Putamen (tissue), 1 donor: ENCODE results near the gene NAA40.
"Not testable (repeated sequence)": the region's sequence is repeated elsewhere in the genome, so short reads cannot be mapped to it uniquely, and the experiment has no call there.

Source experiments
- DNase-seq: peaks from one replicate; pipeline ENCODE4 v3.0.0-alpha.2; 2016; ENCODE audit warnings: low spot score

The NAA40 gene

DNA sequence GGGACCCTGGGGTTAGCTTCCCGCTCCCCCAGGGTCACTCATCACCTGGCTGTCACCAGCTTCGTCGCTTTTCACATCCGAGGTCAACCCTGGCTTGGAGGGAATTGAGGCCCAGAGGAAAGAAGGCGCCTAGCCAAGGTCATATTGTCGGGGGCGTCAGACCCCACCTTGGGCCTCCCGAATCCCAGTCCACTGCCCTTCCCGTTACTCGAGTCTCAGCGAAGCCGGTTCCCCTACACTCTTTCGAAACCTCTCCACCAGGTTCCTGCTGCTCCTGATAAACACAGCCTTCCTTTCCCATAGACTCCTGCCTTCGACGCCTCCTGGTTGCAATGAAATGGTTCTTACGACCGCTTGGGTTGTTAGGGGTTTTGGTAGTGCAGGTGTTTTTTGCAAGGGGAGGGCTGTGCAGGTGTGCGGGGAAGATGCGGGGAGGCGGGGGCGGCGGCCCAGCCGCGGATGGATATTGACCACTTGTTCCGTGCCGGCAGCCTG lies 642 bp downstream of the NAA40 start:
- no peak for DNase-seq

DNA sequence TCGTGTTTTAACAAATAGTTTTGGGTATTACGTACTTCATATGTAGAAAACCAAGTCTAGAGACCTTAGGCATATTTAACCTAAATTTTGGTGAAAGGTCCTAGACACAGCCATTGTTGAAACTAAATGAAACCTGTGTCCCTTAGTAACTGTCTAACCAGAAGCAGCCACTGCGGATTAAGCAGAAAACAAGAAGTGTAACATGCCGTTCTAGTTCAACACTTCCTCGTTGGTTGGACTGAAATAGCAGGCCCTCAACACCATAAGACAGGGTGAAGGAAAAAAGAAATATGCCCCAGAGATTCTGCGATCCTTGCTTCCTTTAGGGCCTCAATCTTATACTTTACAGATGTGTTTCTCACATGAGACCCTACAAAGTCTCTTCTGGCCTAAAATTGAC lies 2.0 kb downstream of the NAA40 start:
- no peak for DNase-seq

DNA sequence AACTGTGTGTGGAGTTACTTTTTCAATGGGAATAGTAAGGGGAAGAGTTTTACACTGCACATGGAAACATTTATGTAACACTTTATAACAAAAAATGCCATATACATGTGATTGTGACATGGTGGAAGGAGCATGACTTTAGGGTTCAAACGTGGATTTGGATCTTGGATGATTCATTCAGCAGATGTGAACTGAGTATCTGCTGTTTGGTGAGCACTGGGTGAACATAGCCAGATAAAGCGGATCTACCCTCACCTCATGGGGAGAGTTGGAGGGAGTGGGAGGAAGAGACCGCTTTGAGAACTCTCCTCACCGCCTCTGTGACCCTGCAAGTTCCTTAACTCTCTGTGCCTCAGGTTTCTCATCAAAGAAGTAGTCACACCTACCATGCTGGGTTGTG lies 3.1 kb downstream of the NAA40 start:
- no peak for DNase-seq

DNA sequence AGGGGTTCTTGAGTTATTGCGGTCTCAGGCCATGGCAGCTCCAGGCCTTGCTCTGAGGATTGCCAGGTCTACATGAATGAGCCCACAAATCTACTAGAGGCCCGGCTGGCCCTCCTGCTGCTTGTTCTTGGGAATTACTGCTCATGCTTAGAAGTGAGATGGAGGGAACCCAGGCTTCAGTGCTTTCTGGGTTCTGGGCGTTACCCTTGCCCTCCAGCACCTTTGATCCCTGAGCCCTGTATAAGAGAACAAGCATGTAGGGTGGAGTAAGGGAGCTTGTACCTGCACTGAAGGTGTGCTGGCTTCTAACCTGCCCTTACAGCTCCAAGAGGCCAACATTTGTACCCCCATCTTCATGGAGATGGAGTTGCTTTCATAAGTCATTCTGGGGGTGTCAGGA lies 4.0 kb downstream of the NAA40 start:
- DNase-seq, result no peak

DNA sequence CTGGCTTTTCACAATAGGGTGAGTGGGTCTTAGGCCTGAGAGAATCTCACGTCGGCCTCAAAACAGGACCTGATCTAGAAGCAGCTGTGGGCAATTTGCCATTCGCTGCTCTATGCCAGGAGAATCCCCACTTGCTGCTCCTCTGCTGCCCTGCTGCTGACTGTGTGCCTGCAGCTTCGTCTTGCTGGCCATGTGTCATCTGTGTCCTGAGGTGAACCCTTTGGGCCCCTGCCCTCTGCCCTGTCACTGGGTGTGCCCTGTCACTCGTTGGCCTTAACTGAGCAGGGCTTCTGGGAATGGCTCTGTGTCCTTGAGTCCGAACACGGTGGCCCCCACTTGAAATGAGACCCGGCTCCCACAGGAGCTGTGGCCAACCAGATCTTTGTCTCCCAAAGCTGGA lies 6.2 kb downstream of the NAA40 start:
- DNase-seq, result no peak

DNA sequence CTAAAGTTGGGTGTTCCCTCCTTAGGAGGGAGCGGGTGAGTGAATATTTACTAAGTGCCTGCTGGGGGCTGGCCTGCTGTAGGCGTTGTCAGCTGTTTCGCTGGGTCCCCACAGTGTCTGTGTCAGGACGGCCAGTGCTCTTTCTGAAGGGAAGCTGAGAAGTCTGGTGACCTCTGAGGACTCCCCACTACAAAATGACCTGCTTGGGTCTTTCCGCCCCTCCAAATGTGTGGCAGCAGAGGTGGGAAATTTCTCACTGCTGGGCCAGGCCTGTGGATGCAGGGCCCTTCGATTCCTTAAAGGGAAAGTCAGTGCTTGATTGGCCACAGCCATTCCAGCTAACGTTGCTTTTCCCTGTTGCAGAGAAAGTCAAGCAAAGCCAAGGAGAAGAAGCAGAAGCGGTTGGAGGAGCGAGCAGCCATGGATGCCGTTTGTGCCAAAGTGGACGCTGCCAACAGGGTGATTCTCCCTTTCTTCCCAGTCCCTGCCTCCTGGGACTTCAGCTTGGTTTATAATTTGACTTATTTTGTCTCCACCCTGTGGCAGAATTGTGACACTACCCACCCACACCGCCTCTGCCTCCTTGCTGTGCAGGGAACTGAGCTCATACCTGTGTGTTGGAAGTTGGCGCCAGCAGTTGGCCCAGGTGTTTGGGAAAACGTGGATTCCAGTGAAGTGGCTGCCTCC lies 6.8 kb downstream of the NAA40 start:
- DNase-seq, result peak; percentile 80

DNA sequence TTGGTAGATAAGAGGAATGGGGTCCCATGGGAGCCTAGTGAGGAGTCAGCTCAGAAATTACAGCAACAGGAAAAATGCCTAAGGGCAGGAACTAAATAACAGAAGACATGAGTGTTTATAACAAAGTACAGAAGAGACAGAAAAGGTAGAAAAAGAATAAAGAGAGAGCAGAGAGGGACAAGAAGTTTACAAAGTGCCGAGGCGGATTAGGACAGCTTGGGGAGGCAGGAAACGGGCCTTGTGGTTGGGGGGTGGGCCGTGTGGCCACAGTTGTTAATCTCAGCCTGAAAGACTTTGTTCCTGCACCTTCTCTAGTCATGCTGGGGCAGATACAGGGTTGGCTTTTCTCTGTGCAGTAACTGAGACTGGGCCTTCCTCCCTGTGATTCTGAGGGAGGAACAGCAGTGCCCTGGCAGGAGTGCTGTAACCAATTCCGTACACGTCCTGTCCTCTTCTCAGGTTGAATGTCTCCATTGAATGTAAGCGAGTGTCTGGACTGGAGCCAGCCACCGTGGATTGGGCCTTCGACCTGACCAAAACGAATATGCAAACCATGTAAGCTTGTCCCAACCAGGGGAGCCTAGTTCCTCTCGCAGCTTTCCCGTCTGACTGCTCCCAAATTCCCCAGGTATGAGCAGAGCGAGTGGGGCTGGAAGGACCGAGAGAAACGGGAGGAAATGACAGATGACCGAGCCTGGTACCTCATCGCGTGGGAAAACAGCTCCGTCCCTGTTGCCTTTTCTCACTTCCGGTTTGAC lies 13.2 kb downstream of the NAA40 start:
- DNase-seq, result no peak

DNA sequence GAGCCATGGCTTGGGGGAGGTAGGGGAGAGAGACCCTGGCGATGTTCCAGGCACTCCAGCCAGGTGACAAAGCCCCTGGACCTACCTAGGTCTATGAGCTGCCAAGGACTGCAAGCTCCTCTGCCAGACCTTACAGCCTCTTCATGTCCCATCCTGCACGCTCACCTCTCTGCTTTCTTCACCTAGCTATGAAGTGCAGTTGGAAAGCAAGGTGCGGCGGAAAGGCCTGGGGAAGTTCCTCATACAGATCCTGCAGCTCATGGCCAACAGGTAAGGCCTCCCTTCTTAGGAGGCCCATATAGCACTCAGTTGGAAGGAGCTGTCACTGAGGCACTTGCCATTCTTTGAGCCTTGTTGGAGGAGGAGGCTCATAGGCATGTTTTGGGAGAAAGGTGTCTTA lies 13.8 kb downstream of the NAA40 start:
- DNase-seq, result no peak

DNA sequence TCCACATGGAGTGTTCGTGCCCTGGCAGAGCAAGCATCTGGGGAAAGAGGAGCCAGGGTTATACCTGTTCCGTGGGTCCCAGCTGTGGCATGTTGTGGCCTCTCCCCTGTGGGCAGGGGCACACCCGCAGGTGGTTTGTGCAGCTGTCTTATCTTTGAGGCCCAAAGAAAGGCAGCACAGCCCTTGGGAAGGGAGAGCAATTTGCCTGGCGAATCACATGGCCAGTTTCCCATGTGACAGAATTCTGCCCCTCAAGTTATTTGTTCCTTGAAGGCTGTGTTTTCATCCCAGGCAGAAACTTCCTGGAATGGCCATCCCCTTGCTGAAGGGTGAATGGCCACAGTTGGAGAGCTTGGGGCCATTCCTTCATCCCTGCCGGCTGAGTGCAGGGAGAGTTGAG lies 19.2 kb downstream of the NAA40 start:
- no peak for DNase-seq

DNA sequence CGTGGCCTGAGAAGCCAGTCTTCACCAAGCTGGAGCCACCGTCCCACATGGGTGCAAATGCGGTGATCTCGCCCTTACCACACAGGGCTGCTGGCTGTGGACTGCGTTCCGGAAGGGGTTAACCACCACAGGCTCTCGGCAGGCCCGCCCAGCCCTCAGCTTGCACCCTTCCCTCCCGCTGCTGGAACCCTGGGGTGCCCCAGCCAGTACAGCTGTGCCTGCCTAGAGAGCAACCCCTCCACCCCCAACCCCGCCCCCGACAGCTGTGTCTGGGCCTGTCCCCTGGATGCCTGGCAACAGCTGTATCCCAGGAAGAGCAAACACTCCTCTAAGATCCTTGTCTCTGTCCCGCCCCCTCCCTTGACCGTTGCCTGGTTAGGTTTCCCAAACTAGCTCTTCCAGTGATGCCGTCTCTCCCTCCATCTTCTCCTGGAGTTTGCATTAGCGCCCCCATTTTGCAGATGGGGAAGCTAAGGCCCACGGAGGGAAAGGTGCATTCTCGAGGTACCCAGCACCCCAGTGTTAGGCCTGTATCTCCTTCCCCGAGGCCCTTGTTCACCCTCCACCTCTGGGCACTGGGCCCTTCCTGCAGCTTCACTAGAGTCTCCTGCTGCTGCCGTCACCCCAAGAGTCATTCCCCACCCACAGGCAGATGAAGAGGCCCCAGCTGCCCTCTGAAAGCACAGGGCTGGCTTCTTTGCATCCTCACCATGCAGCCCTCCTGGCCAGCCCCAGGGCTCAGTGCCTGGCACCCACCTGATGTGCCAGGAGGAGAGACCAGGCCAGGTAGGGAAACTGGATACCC lies 23.0 kb downstream of the NAA40 start:
- DNase-seq, result no peak

DNA sequence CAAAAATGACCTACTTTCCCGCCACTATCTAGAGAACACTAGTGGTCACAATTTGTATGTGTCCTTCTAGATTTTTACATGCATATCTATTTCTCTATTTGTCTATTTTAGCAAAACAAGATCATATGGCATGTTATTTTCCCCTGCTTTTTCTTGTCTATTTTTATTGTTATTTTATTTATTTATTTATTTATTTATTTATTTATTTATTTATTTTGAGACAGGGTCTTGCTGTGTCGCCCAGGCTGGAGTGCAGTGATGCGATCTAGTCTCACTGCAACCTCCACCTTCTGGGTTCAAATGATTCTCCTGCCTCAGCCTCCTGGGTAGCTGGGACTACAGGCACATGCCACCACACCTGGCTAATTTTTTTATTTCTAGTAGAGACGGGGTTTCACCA lies 25.1 kb downstream of the NAA40 start:
- not testable (repeated sequence) for DNase-seq

DNA sequence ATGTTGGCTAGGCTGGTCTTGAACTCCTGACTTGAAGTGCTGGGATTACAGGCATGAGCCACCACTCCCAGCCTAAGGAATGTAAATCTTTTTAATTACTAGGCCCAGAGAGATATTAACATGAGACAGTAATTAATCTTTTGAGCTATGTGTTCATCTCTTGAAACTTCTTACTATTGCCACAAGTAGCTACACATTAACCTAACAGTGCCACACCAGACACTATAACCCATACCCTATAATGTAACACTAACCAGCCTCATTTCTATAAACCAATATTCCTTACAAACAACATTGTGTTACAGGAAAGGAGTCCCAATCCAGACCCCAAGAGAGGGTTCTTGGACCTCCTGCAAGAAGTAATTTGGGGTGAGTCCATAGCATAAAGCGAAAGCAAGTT lies 27.6 kb downstream of the NAA40 start:
- DNase-seq, result no peak

DNA sequence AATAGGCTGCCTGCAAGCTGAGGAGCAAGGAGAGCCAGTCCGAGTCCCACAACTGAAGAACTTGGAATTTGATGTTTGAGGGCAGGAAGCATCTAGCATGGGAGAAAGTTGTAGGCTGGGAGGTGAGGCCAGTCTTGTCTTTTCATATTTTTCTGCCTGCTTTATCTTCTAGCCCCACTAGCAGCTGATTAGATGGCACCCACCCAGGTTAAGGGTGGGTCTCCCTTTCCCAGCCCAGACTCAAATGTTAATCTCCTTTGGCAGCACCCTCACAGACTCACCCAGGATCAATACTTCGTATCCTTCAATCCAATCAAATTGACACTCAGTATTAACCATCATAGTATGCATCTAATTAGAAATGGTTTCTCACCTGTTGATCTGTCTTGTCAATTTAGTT lies 30.7 kb downstream of the NAA40 start:
- no peak for DNase-seq

DNA sequence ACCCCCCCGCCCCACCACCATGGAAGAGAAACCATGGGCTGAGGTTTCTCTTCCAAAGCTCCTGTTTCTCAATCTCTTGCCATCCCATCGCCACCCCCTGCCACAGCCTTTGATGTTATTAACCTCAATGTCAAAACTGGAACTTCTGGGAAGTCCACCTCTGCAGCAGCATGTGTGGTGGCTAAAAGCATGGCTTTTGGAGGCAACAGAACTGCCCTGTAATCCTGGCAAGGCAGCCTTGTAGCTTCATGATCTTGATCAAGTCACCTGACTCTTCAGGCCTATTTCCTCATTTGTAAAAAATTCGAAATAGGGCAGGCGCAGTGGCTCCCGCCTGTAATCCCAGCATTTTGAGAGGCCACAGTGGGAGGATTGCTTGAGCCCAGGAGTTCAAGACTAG lies 32.1 kb downstream of the NAA40 start:
- no peak for DNase-seq

DNA sequence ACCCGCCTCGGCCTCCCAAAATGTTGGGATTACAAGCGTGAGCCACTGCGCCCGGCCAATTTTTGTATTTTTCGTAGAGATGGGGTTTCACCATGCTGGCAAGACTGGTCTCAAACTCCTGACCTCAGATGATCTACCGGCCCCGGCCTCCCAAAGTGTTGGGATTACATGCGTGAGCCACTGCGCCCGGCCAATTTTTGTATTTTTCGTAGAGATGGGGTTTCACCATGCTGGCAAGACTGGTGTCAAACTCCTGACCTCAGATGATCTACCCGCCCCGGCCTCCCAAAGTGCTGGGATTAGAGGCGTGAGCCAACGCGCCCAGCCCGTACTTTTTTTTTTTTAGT lies 35.1 kb downstream of the NAA40 start:
- not testable (repeated sequence) for DNase-seq

DNA sequence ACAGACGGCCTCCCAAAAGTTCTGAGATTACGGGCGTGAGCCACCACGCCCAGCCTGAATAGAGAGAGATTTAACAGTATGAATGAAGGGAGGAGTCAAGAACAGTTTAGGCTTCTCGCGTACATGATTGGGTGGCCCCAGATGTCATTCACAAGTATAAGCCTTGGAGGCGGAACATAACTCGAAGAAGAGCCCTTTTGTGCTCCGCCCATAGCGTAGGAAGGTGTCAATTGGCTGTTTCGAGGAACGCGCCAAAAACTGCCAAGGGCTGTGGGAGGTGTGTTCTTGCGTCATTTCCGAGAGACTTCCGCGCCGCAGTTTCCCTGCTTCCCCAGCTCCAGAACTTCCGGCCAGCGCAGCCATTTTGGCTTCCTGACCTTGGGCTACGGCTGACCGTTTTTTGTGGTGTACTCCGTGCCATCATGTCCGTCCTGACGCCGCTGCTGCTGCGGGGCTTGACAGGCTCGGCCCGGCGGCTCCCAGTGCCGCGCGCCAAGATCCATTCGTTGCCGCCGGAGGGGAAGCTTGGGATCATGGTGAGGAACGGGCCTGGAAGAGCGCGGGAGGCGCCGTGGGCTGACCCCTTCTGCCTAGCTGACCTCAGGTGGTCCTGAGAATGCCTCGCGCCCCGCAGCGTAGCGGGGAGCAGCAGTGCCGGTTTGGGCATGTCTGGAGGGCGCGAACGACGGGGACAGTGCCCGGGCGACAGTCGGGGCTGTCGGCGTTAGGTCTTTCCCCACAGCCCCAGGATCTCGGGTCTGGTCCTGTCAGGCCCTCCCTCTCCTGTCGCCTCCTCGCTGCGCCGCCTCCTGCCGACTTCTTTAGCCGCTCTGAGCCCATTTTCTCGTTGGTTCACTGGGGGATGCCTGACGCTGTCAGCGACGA lies 35.7 kb downstream of the NAA40 start, which contains the start of gene COX8A:
TSS of gene COX8A (plus strand) at position 362 of the 885 bp plus-strand sequence. CDS start at position 423, 61 bp downstream.
- DNase-seq, result peak; percentile 100

DNA sequence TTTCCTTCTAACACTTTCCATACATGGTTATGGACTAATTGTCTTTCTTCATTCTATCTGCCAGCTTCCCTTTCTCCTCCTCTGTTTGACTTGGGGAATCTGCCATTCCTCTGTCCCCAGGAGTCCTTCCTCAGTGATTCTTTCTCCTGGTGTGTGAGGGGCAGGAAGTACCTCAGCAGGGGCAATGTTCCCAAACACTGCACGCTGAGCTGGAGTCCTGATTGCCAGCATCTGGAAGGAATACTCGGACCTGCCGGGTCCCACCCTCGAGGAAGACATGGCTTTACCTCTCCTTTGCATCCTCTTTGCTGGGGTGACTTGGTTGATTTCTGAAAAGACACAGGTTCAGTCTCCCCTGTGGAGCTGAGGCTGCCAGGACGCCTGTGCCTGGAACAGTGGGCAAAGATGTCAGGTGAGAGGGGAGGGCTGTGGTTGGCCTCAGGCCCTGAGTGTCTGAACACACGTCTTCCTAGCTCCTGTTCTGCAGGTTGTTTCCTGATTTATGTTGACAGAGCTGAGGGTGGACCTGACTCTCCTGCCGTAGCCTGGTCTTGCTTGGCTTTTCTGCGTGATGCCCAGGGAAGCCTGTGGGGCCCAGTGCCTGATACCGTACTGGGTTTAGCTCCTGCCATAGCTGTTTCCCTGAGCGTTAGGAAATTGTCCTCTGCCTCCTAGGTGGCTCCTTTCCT lies 39.9 kb downstream of the NAA40 start:
- DNase-seq, result no peak

DNA sequence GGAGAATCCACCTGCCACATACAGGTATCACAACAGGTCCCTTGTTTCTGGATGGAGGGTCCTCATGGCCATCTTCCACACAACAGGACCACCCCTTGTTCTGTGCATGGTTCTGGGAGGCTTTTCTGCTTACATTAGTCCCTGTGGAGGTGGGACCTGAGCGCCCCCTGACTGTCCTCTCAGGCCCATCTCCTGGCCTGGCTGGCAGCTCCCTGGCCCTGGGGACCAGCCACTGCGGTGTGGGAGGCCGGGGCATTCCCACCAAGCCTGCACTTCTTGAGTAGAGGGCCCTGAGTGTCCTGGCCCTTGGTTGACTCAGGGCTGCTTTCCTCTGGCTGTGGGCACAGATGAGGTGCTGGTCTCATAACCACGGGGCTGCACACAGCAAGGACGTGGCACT lies 40.6 kb downstream of the NAA40 start:
- DNase-seq, result no peak

DNA sequence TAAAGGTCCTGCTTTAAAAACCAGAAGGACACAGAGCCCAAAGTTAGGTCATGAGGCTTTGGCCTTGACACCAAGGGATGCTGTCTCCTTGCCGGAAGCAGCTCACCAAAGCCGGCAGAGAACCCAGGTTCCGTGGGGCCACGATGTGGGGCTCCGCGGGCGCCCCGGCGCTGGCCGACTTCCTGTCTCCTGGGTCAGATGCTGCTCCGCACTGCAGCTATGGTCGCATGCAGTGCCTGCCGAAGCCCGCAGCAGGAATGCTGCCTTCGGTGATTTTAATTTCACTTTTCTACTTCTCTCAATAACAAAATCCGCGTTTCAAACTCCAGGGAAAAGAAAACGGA lies 47.0 kb downstream of the NAA40 start:
- DNase-seq, result no peak

DNA sequence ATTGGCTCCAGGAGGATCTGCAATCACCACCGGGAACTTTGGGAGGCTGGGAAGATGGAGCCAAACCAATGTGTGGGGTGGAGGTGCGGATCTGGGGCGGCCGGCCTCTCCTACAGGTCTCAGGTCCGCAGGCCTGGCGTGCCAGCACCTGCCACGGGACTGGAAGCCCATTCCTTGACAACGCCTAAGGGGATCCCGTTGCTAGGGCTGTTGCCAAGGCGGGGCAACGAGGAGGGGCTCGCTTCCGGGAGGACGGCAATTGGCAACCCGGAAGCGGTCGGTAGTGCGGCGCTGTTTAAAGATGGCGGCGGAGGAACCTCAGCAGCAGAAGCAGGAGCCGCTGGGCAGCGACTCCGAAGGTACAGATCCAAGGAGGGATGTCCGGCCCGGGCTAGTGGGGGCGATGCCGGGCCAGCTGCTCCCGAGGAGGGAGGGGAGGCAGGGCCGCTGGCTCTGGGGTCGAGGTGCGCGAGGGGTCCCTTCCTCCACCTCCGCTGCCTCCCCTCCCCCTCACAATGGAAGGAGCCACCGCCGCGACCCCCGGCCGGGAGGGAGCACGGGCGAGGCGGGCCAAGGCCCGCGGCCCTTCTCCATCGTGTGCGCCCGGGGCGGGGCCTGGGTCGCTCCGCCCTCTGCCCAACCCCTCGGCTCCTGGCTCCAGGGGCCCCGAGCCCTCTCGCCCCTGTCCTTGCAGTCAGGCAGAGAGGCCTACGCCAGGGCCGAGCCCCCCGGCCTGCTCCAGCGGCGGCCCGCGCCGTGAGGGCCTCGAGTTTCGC lies 47.5 kb downstream of the NAA40 start, which contains the start of gene OTUB1:
TSS of gene OTUB1 (plus strand) at position 283 of the 776 bp plus-strand sequence. CDS start at position 302, 19 bp downstream.
- DNase-seq, result peak; percentile 90
